H9 (cell line): ENCODE measurements around the gene BACH2. TPM values are rescaled to one million over a fixed set of nuclear protein-coding genes. Genes with fewer than 3 reads are reported as not detected.

Source experiments
- DNase-seq: peaks from one replicate; pipeline ENCODE4 v3.0.0-alpha.2; 2017
- H2AFZ ChIP-seq: one replicate; pipeline ENCODE4 v1.6.1; 2013; ENCODE audit warnings: mild to moderate bottlenecking, low read length, control low read depth, moderate library complexity
- H2AK5ac ChIP-seq: 2 replicates; pipeline ENCODE4 v1.6.1; 2013; ENCODE audit warnings: low read length, control low read depth, mixed read lengths; ENCODE audit not compliant: insufficient read length
- H2BK120ac ChIP-seq: one replicate; pipeline ENCODE4 v1.6.1; 2013; ENCODE audit warnings: low read depth, mild to moderate bottlenecking, low read length, control low read depth, inconsistent platforms; ENCODE audit not compliant: poor library complexity, severe bottlenecking
- H2BK12ac ChIP-seq: 2 replicates; pipeline ENCODE4 v1.6.1; 2013; ENCODE audit warnings: low read length, control low read depth, mixed read lengths, low read depth; ENCODE audit not compliant: insufficient read length
- H2BK15ac ChIP-seq: 2 replicates; pipeline ENCODE4 v1.6.1; 2013; ENCODE audit warnings: low read depth, low read length, control low read depth
- H2BK20ac ChIP-seq: one replicate; pipeline ENCODE4 v1.6.1; 2013; ENCODE audit warnings: low read depth, mild to moderate bottlenecking, low read length, control low read depth, inconsistent platforms; ENCODE audit not compliant: poor library complexity, severe bottlenecking
- H2BK5ac ChIP-seq: 2 replicates; pipeline ENCODE4 v1.6.1; 2013; ENCODE audit warnings: low read length, control low read depth, mixed read lengths; ENCODE audit not compliant: insufficient read length
- H3K14ac ChIP-seq: 2 replicates; pipeline ENCODE4 v1.6.1; 2013; ENCODE audit warnings: low read length, control low read depth; ENCODE audit not compliant: insufficient read depth
- H3K18ac ChIP-seq: 2 replicates; pipeline ENCODE4 v1.6.1; 2013; ENCODE audit warnings: low read depth, mild to moderate bottlenecking, mixed read lengths, low read length, control low read depth; ENCODE audit not compliant: insufficient read length
- H3K23ac ChIP-seq: 2 replicates; pipeline ENCODE4 v1.6.1; 2013; ENCODE audit warnings: low read length, control low read depth, mixed read lengths, low read depth; ENCODE audit not compliant: insufficient read length
- H3K23me2 ChIP-seq: 2 replicates; pipeline ENCODE4 v1.6.1; 2013; ENCODE audit warnings: low read depth, mild to moderate bottlenecking, mixed read lengths, low read length, control low read depth; ENCODE audit not compliant: insufficient read length, poor library complexity, severe bottlenecking
- H3K27ac ChIP-seq: 2 replicates; pipeline ENCODE4 v1.5.1; 2013; ENCODE audit warnings: low read length, control low read depth, mixed read lengths, low read depth; ENCODE audit not compliant: insufficient read length
- H3K27me3 ChIP-seq: 2 replicates; pipeline ENCODE4 v1.6.1; 2013; ENCODE audit warnings: low read length, control low read depth, inconsistent platforms; ENCODE audit not compliant: insufficient read depth
- H3K4ac ChIP-seq: 2 replicates; pipeline ENCODE4 v1.6.1; 2013; ENCODE audit warnings: low read depth, mild to moderate bottlenecking, control low read depth, inconsistent platforms, low read length, moderate library complexity
- H3K4me1 ChIP-seq: 2 replicates; pipeline ENCODE4 v1.6.1; 2013; ENCODE audit warnings: low read length, control low read depth, inconsistent platforms; ENCODE audit not compliant: insufficient read depth
- H3K4me2 ChIP-seq: 2 replicates; pipeline ENCODE4 v1.6.1; 2013; ENCODE audit warnings: low read length, control low read depth, mixed read lengths; ENCODE audit not compliant: insufficient read length, insufficient read depth
- H3K56ac ChIP-seq: 2 replicates; pipeline ENCODE4 v1.6.1; 2013; ENCODE audit warnings: low read depth, mild to moderate bottlenecking, mixed read lengths, low read length, control low read depth; ENCODE audit not compliant: insufficient read length
- H3K79me1 ChIP-seq: 2 replicates; pipeline ENCODE4 v1.6.1; 2013; ENCODE audit warnings: low read depth, mild to moderate bottlenecking, moderate library complexity, low read length, control low read depth, inconsistent platforms; ENCODE audit not compliant: insufficient read depth, poor library complexity, severe bottlenecking
- H3K79me2 ChIP-seq: 2 replicates; pipeline ENCODE4 v1.6.1; 2013; ENCODE audit warnings: low read length, control low read depth, inconsistent platforms; ENCODE audit not compliant: insufficient read depth
- H3K9ac ChIP-seq: 2 replicates; pipeline ENCODE4 v1.6.1; 2013; ENCODE audit warnings: low read length, control low read depth, mixed read lengths; ENCODE audit not compliant: insufficient read length; ENCODE audit errors: extremely low read depth
- H3K9me3 ChIP-seq: one replicate; pipeline ENCODE4 v1.6.1; 2013; ENCODE audit warnings: low read depth, low read length, inconsistent platforms; ENCODE audit not compliant: control insufficient read depth
- H3T11ph ChIP-seq: one replicate; pipeline ENCODE4 v1.6.1; 2013; ENCODE audit warnings: mild to moderate bottlenecking, low read length, control low read depth, inconsistent platforms
- H4K20me1 ChIP-seq: one replicate; pipeline ENCODE4 v1.6.1; 2013; ENCODE audit not compliant: control insufficient read depth, insufficient read length, insufficient read depth
- H4K5ac ChIP-seq: 2 replicates; pipeline ENCODE4 v1.6.1; 2013; ENCODE audit warnings: low read depth, mild to moderate bottlenecking, mixed read lengths, low read length, control low read depth; ENCODE audit not compliant: insufficient read length
- H4K8ac ChIP-seq: replicated peaks from 2 replicates; pipeline ENCODE4 v1.6.1; 2013; ENCODE audit warnings: low read length, control low read depth, mixed read lengths, low read depth; ENCODE audit not compliant: insufficient read length
- H4K91ac ChIP-seq: 2 replicates; pipeline ENCODE4 v1.6.1; 2013; ENCODE audit warnings: low read depth, mild to moderate bottlenecking, moderate library complexity, mixed read lengths, low read length, control low read depth; ENCODE audit not compliant: insufficient read length
- H3K27ac Mint-ChIP-seq, 3 experiments: 2 replicates in 2 of 3; 3 replicates in 1 of 3; pipeline ENCODE4 v1.8.0; 2020 to 2021; ENCODE audit warnings: mixed read lengths in 3 of 3, mild to moderate bottlenecking in 1 of 3, moderate library complexity in 1 of 3
- H3K27me3 Mint-ChIP-seq: 2 replicates; pipeline ENCODE4 v1.8.0; 2021; ENCODE audit warnings: low read depth, mild to moderate bottlenecking, moderate library complexity, mixed read lengths
- H3K36me3 Mint-ChIP-seq, 3 experiments: 2 replicates in 2 of 3; 3 replicates in 1 of 3; pipeline ENCODE4 v1.8.0; 2020 to 2021; ENCODE audit warnings: low read depth in 3 of 3, mixed read lengths in 3 of 3; ENCODE audit not compliant: insufficient read depth in 1 of 3
- H3K4me1 Mint-ChIP-seq, 2 experiments: 2 replicates each; pipeline ENCODE4 v1.8.0; 2020; ENCODE audit warnings: mixed read lengths in 2 of 2
- H3K4me3 Mint-ChIP-seq, 2 experiments: 2 replicates in 1 of 2; 3 replicates in 1 of 2; pipeline ENCODE4 v1.8.0; 2020 to 2021; ENCODE audit warnings: mild to moderate bottlenecking in 2 of 2, mixed read lengths in 2 of 2, moderate library complexity in 1 of 2
- H3K9me3 Mint-ChIP-seq, 2 experiments: 2 replicates in 1 of 2; 3 replicates in 1 of 2; pipeline ENCODE4 v1.8.0; 2020; ENCODE audit warnings: mild to moderate bottlenecking in 2 of 2, mixed read lengths in 2 of 2, moderate library complexity in 1 of 2
- CTCF ChIP-seq: fragments of 200-600 bp; sonication (generic); conservative IDR thresholded peaks from 3 replicates; pipeline ENCODE4 v1.8.0; 2021; ENCODE audit warnings: antibody characterized with exemption, mild to moderate bottlenecking
- WGBS: extraction: QIAGEN DNeasy Blood & Tissue Kit; methylation state at CpG from one replicate; pipeline ENCODE4 v1.1.7; 2013; ENCODE audit warnings: missing lambda C conversion rate, low lambda C conversion rate, mixed read lengths; ENCODE audit not compliant: insufficient read length; ENCODE audit errors: extremely low coverage; 5-methylcytosine and 5-hydroxymethylcytosine counted together
- total RNA-seq: library from RNA; stranded (reverse); gene quantifications from 2 replicates; pipeline ENCODE4 v1.2.1, GENCODE V29; 2021

BACH2 gene
- total RNA-seq, 1 experiment from 2014 or later, result 2.0 TPM

GRCh38 chr6:90120327-90120726 lies 176.3 kb downstream of the BACH2 start:
- no peak overlapping the region for H3K18ac ChIP-seq
- no peak for TF ChIP-seq CTCF
- no peak overlapping the region for H3K23ac ChIP-seq
- Mint-ChIP-seq H3K36me3 (no peaks in the 10 kb centered on the region), H3K27me3 (no peaks in the 10 kb centered on the region), H3K27ac (no peak overlapping the region), H3K4me1 (no peaks in the 10 kb centered on the region), H3K9me3 (no peaks in the 10 kb centered on the region; a peak in 2 of 5 replicates), H3K4me3 (no peak overlapping the region)
- no peak overlapping the region for H3K27ac ChIP-seq
- H3K14ac ChIP-seq, result no peak overlapping the region
- no peak overlapping the region for H3T11ph ChIP-seq
- no peaks in the 10 kb centered on the region for H3K79me2 ChIP-seq
- H2BK15ac ChIP-seq, result no peak overlapping the region
- H3K4me1 ChIP-seq, result no peaks in the 10 kb centered on the region
- no peak overlapping the region for H4K91ac ChIP-seq
- no peak overlapping the region for H2AFZ ChIP-seq
- H4K8ac ChIP-seq, result no peak overlapping the region
- no peak overlapping the region for H2AK5ac ChIP-seq
- no peak overlapping the region for H2BK20ac ChIP-seq
- H3K79me1 ChIP-seq, result no peaks in the 10 kb centered on the region
- H3K27me3 ChIP-seq, result no peaks in the 10 kb centered on the region
- H4K20me1 ChIP-seq, result no peaks in the 10 kb centered on the region
- H3K56ac ChIP-seq, result no peak overlapping the region
- no peaks in the 10 kb centered on the region for H3K23me2 ChIP-seq
- H3K4me2 ChIP-seq, result no peak overlapping the region
- no peak overlapping the region for H2BK12ac ChIP-seq
- H2BK5ac ChIP-seq, result no peak overlapping the region
- no peak overlapping the region for H2BK120ac ChIP-seq
- no peak overlapping the region for H3K4ac ChIP-seq
- no peak overlapping the region for H4K5ac ChIP-seq
- no peaks in the 10 kb centered on the region for H3K9me3 ChIP-seq
- no CpG with 5 or more reads among the region's 2 CpGs for WGBS
- DNase-seq, result no peak
- H3K9ac ChIP-seq, result no peak overlapping the region
